ENCODE results near the gene TEK.
"Not testable (repeated sequence)": the region's sequence is repeated elsewhere in the genome, so short reads cannot be mapped to it uniquely, and the experiment has no call there.

Gene TEK

GRCh38 chr9:27108981-27109541, at the start of gene TEK:
TSS of gene TEK (plus strand) at chr9:27109225. CDS start at chr9:27109591, 366 bp downstream.
- DNase-seq, result no peak

DNA sequence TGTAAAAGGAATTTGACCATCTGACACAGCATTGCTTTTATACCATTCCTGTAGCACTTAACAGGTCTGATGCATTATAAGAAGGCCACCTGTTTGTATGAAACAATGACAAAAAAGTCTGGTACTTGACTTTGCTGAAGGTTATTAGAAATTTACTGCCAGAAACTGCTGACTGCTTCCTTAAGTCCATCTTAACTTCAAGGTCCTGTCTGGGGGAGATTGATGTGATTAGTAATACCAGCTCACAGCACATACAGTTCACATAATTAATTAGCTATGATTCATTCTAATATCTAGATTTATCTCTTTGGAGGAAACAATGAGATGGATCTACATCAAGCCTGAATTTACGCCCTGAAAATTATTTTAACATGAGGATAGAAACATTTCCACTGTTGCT, 49.6 kb upstream of the TEK start:
- DNase-seq, result no peak

- no peak for DNase-seq
Observed at GRCh38 chr9:27059907-27060306, 49.1 kb upstream of the TEK start.

- DNase-seq, result no peak
Observed at GRCh38 chr9:27065288-27065687, 43.7 kb upstream of the TEK start.

DNA sequence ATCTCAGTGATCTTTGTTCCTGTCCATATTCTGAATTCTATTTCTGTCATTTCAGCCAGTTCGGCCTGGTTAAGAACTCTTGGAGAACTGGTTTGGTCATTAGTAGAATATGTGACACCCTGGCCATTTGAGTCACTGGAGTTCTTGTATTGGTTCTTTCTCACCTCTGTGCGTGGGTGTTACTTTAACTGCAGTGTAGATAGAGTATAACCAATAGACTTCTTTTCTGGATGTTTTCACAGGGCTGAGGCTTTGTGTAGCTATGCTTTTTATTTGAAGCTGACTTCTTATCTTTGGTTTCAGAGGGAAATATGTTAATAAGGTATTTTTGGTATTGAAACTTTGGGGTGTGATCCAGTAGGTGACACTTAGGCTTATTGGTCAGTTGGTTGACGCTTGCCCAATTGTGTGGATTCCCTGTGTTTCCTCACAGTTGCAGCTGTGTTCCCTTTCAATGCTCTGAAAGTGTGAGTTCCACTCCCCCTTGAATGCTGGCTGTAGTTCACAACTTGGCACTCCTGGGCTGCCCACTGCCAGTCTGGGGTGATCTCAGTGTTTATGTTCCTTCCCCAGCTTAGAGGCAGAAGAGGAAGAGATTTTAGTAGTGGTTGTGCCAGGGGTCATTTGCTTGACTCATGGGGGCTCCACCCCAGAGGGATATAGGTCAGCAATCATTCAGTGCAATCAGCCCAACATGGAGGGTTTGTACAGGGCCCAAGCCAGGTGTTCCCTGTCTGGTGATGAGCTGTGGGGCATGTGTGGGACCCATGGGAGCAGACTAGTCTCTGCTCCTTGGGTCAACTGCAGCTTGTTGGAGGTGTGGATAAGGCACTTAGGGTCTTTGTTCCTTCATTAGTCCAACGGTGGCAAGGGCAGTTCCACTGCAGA, 34.9 kb upstream of the TEK start:
- DNase-seq, result no peak

DNA sequence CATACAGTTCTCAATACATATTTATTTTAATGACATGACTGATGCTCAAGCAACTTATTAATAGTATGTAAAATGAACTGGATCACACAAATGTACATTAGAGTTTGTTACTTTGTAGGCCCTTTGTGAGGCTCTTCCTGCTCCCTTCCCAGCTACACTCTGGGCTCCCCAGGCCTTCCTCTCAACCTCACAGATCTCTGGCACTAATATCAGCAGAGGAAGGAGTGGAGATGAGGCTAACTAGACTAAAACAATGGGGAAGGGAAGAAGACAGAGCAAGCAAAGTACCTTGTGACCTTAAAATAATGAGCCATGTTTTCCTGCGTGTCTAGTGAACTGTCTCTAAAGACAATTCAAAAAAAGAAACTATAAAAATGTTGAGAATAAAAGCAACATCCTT, 30.3 kb upstream of the TEK start:
- no peak for DNase-seq

DNA sequence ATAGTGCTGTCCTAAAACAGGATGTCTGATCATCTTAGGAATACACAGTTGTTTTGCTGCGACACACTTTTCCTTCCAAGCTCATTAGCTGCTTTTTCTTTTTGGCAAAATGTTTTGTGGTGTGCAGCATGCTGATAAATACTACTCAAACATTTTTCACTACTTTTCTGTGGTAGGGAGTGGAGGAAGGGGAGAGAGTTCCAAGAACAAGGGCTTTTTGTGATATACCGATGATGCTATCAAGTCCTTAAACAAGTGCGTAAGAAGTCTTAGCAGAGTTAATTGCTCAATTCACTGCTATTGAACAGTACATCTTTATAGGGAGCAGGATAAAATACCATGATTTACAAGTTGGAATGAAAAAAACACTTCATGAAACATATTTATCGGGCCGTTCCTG, 23.6 kb upstream of the TEK start:
- no peak for DNase-seq

GRCh38 chr9:27086818-27087680, 22.0 kb upstream of the TEK start:
- DNase-seq, result no peak

- DNase-seq, result no peak
Observed at GRCh38 chr9:27088981-27089380, 20.0 kb upstream of the TEK start.

GRCh38 chr9:27089706-27090105, 19.3 kb upstream of the TEK start:
- no peak for DNase-seq

DNA sequence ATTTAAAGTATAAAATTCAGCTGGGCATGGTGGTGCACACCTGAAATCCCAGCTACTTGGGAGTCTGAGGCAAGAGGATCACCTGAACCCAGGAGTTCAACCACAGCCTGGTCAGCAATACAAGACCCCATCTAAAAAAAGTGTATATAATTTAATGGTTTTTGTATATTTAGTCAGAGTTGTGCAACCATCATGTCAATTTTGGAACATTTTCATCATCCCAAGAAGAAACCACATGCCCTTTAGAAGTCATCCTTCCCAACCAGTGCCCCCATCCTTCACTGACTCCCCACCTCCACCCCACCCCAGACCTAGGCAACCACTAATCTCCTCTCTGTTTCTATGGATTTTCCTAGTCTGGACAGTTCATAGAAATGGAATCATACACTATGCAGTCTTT, 18.8 kb upstream of the TEK start:
- no peak for DNase-seq

- DNase-seq, result no peak
Observed at GRCh38 chr9:27090711-27091110, 18.3 kb upstream of the TEK start.

DNA sequence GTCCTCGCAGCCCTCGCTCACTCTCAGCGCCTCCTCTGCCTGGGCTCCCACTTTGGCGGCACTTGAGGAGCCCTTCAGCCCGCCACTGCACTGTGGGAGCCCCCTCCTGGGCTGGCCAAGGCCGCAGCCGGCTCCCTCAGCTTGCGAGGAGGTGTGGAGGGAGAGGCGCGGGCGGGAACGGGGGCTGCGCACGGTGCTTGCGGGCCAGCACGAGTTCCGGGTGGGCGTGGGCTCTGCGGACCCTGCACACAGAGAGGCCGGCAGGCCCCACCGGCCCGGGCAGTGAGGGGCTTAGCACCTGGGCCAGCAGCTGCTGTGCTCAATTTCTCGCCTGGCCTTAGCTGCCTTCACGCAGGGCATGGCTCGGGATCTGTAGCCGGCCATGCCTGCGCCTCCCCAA, 16.5 kb upstream of the TEK start:
- not testable (repeated sequence) for DNase-seq

DNA sequence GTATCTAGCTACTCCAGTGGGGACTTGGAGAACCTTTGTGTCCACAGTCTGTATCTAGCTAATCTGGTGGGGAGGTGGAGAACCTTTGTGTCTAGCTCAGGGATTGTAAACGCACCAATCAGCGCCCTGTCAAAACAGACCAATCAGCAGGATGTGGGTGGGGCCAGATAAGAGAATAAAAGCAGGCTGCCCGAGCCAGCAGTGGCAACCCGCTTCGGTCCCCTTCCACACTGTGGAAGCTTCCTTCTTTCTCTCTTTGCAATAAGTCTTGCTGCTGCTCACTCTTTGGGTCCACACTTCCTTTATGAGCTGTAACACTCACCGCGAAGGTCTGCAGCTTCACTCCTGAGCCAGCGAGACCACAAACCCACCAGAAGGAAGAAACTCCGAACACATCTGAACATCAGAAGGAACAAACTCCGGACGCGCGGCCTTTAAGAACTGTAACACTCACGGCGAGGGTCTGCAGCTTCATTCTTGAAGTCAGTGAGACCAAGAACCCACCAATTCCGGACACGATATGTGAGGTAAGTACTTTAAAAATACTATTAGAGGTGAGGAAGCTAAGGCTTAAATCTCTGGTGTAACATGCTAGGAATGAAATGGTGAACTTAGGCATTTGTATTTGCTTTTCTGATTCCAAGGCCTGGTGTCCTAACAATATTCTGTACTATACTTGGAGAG, 15.5 kb upstream of the TEK start:
- DNase-seq, result not testable (repeated sequence)

DNA sequence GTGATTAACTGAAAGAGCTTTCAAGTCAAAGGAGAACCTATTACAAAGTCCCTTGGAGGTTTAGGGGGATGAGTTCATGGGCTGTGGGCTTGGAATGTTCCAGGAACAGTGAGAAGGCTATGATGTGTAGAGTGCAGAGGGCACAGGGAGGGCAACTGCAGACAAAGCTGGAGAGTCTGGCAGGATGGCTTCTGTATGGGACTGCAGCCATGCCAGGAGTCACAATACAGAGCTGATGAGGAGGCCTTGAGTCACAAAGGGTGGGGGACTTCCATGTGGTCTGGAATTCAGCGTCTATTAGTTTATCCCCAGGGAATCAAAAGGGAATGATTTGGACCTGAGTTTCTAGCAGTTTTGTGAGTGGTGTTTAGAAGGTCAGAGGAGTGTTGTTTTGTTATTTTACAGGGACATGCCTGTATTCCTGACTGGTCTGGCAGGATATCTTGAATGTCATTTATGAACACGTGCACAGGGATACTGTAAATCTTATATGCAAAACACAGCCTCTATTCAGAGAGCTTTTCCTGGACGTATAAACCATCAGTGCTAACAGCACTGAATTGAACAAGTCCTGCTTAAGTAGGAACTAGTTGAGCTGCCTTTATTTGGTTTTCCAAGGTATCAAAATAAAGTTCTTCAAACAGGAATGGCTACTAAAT, 14.3 kb upstream of the TEK start:
- DNase-seq, result no peak

GRCh38 chr9:27107241-27107640, 1.8 kb upstream of the TEK start:
- DNase-seq, result no peak

DNA sequence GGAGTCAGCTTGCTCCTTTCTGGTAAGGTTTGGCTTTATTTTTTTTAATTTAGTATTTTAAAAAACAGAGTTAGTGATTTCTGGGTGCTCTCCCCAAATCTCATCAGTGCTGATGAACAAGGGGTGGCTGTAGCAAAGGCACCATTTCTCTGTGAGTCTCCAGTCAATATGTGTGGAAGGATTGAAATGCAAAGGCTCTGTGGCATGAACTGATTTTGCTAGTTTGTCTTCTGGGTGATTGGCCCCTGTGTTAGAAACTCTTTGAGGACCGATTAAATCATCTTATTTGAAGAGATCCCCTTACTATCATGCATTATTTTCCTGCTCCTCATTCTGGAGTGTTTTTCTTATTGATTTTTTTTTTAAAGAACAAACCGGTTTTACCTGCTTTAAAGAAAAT, 596 bp downstream of the TEK start:
- no peak for DNase-seq

DNA sequence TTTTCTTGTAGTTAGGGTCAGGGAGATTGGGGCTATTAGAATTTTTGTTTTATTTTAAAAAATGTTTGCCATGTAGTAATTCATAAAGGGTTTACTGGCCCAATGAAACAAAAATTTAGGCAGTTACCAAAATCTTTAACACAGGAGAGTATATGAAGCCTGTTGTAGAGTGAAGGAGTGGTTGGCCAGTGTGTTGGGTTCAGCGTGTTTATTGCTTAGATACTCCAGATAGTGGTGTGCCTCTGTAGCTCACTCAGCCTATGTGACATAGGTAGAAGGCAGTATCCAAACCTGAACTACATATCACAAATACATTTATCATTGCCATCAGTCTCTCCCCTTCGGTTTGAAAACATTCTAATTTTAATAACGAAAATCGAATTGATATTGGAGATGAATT, 1.2 kb downstream of the TEK start:
- no peak for DNase-seq

GRCh38 chr9:27112235-27112634, 3.2 kb downstream of the TEK start:
- no peak for DNase-seq

DNA sequence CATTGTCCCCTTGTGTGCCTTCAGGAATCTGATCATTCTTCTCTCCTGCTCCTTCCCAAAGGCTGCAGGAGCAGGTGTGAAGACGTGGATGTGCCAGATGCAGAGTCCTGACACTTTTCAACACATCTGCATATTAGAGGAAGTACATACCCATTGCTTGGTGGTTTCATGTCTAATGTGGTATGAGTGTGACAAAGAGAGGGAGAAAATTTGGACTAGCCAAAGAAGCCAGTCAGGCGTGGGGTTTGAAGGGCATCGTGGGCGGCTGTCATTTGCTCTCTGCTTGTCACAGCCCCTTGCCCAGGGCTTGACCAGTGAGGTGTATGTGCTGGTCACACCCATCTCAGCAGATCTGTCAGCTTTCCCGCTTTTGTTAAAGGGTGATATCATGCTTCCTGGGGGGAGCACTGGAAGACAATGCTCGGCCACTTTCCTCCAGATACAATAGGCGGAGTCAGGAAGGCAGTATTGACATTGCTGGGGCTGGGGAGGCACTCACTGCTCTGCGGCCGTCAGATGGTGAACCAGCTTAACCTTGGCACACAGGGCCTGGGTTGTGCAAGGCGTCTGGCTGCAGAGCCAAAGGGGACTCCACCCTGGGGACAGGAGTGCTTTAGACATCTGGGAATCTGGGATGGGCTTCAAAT, 8.6 kb downstream of the TEK start:
- no peak for DNase-seq

GRCh38 chr9:27118916-27119315, 9.9 kb downstream of the TEK start:
- DNase-seq, result no peak

- no peak for DNase-seq
Observed at GRCh38 chr9:27124151-27124550, 15.1 kb downstream of the TEK start.

Data from activated naive CD4-positive, alpha-beta T cell treated with Interleukin-2 at 50 U/mL for 16 hours (primary cell).